ENCODE results near the gene PPFIA3. TPM values are rescaled to one million over a fixed set of nuclear protein-coding genes. Genes with fewer than 3 reads are reported as not detected.
A peak's percentile ranks its signal among the peaks of the same experiment; 100 is the strongest.
"Not testable (repeated sequence)": the region's sequence is repeated elsewhere in the genome, so short reads cannot be mapped to it uniquely, and the experiment has no call there.

Gene PPFIA3
- total RNA-seq, 1 donor from 2014 or later, result 17.8 TPM

- TF ChIP-seq, protein P1, sequence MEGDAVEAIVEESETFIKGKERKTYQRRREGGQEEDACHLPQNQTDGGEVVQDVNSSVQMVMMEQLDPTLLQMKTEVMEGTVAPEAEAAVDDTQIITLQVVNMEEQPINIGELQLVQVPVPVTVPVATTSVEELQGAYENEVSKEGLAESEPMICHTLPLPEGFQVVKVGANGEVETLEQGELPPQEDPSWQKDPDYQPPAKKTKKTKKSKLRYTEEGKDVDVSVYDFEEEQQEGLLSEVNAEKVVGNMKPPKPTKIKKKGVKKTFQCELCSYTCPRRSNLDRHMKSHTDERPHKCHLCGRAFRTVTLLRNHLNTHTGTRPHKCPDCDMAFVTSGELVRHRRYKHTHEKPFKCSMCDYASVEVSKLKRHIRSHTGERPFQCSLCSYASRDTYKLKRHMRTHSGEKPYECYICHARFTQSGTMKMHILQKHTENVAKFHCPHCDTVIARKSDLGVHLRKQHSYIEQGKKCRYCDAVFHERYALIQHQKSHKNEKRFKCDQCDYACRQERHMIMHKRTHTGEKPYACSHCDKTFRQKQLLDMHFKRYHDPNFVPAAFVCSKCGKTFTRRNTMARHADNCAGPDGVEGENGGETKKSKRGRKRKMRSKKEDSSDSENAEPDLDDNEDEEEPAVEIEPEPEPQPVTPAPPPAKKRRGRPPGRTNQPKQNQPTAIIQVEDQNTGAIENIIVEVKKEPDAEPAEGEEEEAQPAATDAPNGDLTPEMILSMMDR (conservative IDR thresholded peaks at IDR 0.05), result no peak
- H3K4me1 Mint-ChIP-seq (ENCODE audit: unreplicated experiment), result peaks cover 2% of the 10 kb centered on the region
- H3K27ac Mint-ChIP-seq, result peak overlapping the region; percentile 70
- no peak for DNase-seq (ENCODE audit: extremely low spot score, unreplicated experiment)
- H3K4me3 Mint-ChIP-seq, result no peak overlapping the region
- no peaks in the 10 kb centered on the region for H3K27me3 Mint-ChIP-seq
- H3K9me3 Mint-ChIP-seq, result no peaks in the 10 kb centered on the region
- peaks cover 5% of the 10 kb centered on the region for H3K36me3 Mint-ChIP-seq
These were observed 46.5 kb downstream of the PPFIA3 start for GRCh38 chr19:49165865-49166301.

DNA sequence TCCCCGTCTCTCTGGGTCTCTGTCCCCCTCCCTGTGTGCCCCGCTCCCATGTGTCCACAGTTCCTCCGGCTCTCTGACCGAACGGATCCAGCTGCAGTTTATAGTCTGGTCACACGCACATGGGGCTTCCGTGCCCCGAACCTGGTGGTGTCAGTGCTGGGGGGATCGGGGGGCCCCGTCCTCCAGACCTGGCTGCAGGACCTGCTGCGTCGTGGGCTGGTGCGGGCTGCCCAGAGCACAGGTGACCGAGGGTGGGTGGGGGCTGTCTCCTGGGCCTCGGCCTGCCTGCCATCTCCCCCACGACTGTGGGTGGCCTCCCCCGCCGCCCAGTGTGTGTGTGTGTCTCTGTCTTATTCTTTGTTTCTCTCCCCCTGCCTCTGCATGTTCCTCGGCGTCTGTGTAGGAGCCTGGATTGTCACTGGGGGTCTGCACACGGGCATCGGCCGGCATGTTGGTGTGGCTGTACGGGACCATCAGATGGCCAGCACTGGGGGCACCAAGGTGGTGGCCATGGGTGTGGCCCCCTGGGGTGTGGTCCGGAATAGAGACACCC lies 48.6 kb downstream of the PPFIA3 start:
- H3K27me3 Mint-ChIP-seq, result no peaks in the 10 kb centered on the region
- peaks cover 6% of the 10 kb centered on the region for H3K36me3 Mint-ChIP-seq
- H3K9me3 Mint-ChIP-seq, result no peaks in the 10 kb centered on the region
- TF ChIP-seq, protein P1 (conservative IDR thresholded peaks at IDR 0.05), result no peak
- H3K4me1 Mint-ChIP-seq (ENCODE audit: unreplicated experiment), result no peaks in the 10 kb centered on the region
- no peak overlapping the region for H3K27ac Mint-ChIP-seq
- DNase-seq (ENCODE audit: extremely low spot score, unreplicated experiment), result no peak
- no peak overlapping the region for H3K4me3 Mint-ChIP-seq

- H3K9me3 Mint-ChIP-seq, result no peaks in the 10 kb centered on the region
- no peak overlapping the region for H3K27ac Mint-ChIP-seq
- TF ChIP-seq, protein P1 (conservative IDR thresholded peaks at IDR 0.05), result no peak
- H3K4me1 Mint-ChIP-seq (ENCODE audit: unreplicated experiment), result no peaks in the 10 kb centered on the region
- peaks cover 6% of the 10 kb centered on the region for H3K36me3 Mint-ChIP-seq
- no peaks in the 10 kb centered on the region for H3K27me3 Mint-ChIP-seq
- no peak overlapping the region for H3K4me3 Mint-ChIP-seq
- DNase-seq (ENCODE audit: extremely low spot score, unreplicated experiment), result no peak
These were observed 49.1 kb downstream of the PPFIA3 start for GRCh38 chr19:49168421-49168820.

GRCh38 chr19:49173198-49173597 lies 53.9 kb downstream of the PPFIA3 start:
- Mint-ChIP-seq H3K4me3 (no peak overlapping the region), H3K27me3 (no peaks in the 10 kb centered on the region), H3K4me1 (ENCODE audit: unreplicated experiment) (peaks cover 4% of the 10 kb centered on the region), H3K9me3 (no peaks in the 10 kb centered on the region), H3K36me3 (peaks cover 6% of the 10 kb centered on the region), H3K27ac (no peak overlapping the region)
- no peak for DNase-seq (ENCODE audit: extremely low spot score, unreplicated experiment)
- TF ChIP-seq, protein P1 (conservative IDR thresholded peaks at IDR 0.05), result no peak

DNA sequence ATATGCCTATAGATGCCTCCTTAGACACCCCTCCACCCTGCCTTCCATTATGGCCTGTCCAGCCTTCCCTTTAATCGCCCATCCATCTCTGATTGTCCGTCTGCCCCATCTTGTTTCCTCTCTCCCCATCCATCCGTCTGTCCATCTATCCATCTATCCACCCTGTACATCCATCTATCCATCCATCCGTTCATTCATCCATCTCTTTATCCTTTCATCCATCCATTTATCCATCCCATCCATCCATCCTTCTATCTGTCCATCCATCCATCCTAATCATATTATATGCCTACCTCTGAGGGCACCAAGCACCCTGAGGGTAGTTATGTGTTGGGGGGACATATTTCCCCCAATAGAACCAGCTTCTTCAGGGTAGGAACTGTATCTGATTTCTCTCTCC lies 61.3 kb downstream of the PPFIA3 start:
- no peaks in the 10 kb centered on the region for H3K9me3 Mint-ChIP-seq

GRCh38 chr19:49182010-49182847 lies 62.9 kb downstream of the PPFIA3 start:
- H3K4me3 Mint-ChIP-seq; H3K27me3 Mint-ChIP-seq; H3K4me1 Mint-ChIP-seq (ENCODE audit: unreplicated experiment); DNase-seq (ENCODE audit: extremely low spot score, unreplicated experiment); H3K27ac Mint-ChIP-seq; H3K9me3 Mint-ChIP-seq: not testable (repeated sequence)
- H3K36me3 Mint-ChIP-seq, result peaks cover 21% of the 10 kb centered on the region

More for the DNA sequence above, 61.3 kb downstream of the PPFIA3 start:
- Mint-ChIP-seq H3K36me3 (peaks cover 21% of the 10 kb centered on the region), H3K27ac (peak overlapping the region; percentile 1), H3K27me3 (no peaks in the 10 kb centered on the region), H3K4me3 (no peak overlapping the region), H3K4me1 (ENCODE audit: unreplicated experiment) (peaks cover 4% of the 10 kb centered on the region)
- TF ChIP-seq, protein P1 (conservative IDR thresholded peaks at IDR 0.05), result no peak
- DNase-seq (ENCODE audit: extremely low spot score, unreplicated experiment), result no peak

All from type B pancreatic cell (in vitro differentiated cells).